ENCODE data around the gene KIF5C. TPM values are rescaled to one million over a fixed set of nuclear protein-coding genes. Genes with fewer than 3 reads are reported as not detected.

KIF5C gene
- total and polyA plus RNA-seq, 8 donors = under 0.01 to 14.7 (median 2.4) TPM

- DNase-seq = no peak
- no peaks in the 10 kb centered on the region for H3K36me3 ChIP-seq
- peaks cover 0 to 12% (median 3%) of the 10 kb centered on the region in 4 donors for H3K9me3 ChIP-seq
- H3K27me3 ChIP-seq = no peaks in the 10 kb centered on the region
- no peak overlapping the region for H3K27ac ChIP-seq
- 77 to 92% (median 83%) methylated on average over 1 of the region's 1 CpG for WGBS, 5 donors
- no peak for TF ChIP-seq POLR2AphosphoS5 (IDR thresholded peaks at IDR 0.05)
- no peak for TF ChIP-seq EP300 (IDR thresholded peaks at IDR 0.05)
- TF ChIP-seq CTCF (IDR thresholded peaks at IDR 0.05) = no peak
- no peak for TF ChIP-seq POLR2A (IDR thresholded peaks at IDR 0.05)
- no peak overlapping the region for H3K4me3 ChIP-seq
- intact Hi-C loops (cut with DNase I; ENCODE audit: low total_unique reads) = no loop called here
- no peaks in the 10 kb centered on the region for H3K4me1 ChIP-seq
Measured at GRCh38 chr2:148902798-148903197, 27.8 kb downstream of the KIF5C start.

GRCh38 chr2:148903294-148903693 lies 28.3 kb downstream of the KIF5C start:
- Histone ChIP-seq H3K4me1 (no peaks in the 10 kb centered on the region), H3K27me3 (no peaks in the 10 kb centered on the region), H3K4me3 (no peak overlapping the region), H3K27ac (no peak overlapping the region), H3K9me3 (peaks cover 0 to 12% (median 3%) of the 10 kb centered on the region in 4 donors), H3K36me3 (no peaks in the 10 kb centered on the region)
- intact Hi-C loops (cut with DNase I; ENCODE audit: low total_unique reads) = no loop called here
- WGBS, 5 donors = 70 to 84% (median 81%) methylated on average over 6 of the region's 6 CpGs
- DNase-seq = no peak
- TF ChIP-seq EP300 (IDR thresholded peaks at IDR 0.05) = no peak
- TF ChIP-seq CTCF (IDR thresholded peaks at IDR 0.05) = no peak
- TF ChIP-seq POLR2AphosphoS5 (IDR thresholded peaks at IDR 0.05) = no peak

- DNase-seq = no peak
- intact Hi-C loops (cut with DNase I; ENCODE audit: low total_unique reads) = no loop called here
- no peak for TF ChIP-seq CTCF (IDR thresholded peaks at IDR 0.05)
- TF ChIP-seq EP300 (IDR thresholded peaks at IDR 0.05) = no peak
- no peak for TF ChIP-seq POLR2AphosphoS5 (IDR thresholded peaks at IDR 0.05)
- no peak for TF ChIP-seq POLR2A (IDR thresholded peaks at IDR 0.05)
- Histone ChIP-seq H3K27ac (no peak overlapping the region), H3K9me3 (peaks cover 0 to 12% (median 3%) of the 10 kb centered on the region in 4 donors), H3K36me3 (no peaks in the 10 kb centered on the region), H3K4me1 (no peaks in the 10 kb centered on the region), H3K4me3 (no peak overlapping the region), H3K27me3 (no peaks in the 10 kb centered on the region)
- WGBS, 5 donors = 59 to 81% (median 76%) methylated on average over 4 of the region's 4 CpGs
Measured at GRCh38 chr2:148903979-148904378, 29.0 kb downstream of the KIF5C start.

GRCh38 chr2:148906124-148906523 lies 31.1 kb downstream of the KIF5C start:
- TF ChIP-seq POLR2A (IDR thresholded peaks at IDR 0.05) (no peak), CTCF (IDR thresholded peaks at IDR 0.05) (no peak), POLR2AphosphoS5 (IDR thresholded peaks at IDR 0.05) (no peak), EP300 (IDR thresholded peaks at IDR 0.05) (no peak)
- WGBS, 5 donors = 80 to 94% (median 90%) methylated on average over 4 of the region's 4 CpGs
- intact Hi-C loops (cut with DNase I; ENCODE audit: low total_unique reads) = no loop called here

More at GRCh38 chr2:148906124-148906523, 31.1 kb downstream of the KIF5C start:
- H3K4me1 ChIP-seq = no peaks in the 10 kb centered on the region
- H3K9me3 ChIP-seq = peaks cover 0 to 12% (median 3%) of the 10 kb centered on the region in 4 donors
- H3K36me3 ChIP-seq = no peaks in the 10 kb centered on the region
- H3K27me3 ChIP-seq = no peaks in the 10 kb centered on the region
- no peak overlapping the region for H3K27ac ChIP-seq
- DNase-seq = no peak
- no peak overlapping the region for H3K4me3 ChIP-seq

Data from stomach (tissue), 9 donors.